ENCODE measurements around the gene DOK6. TPM values are rescaled to one million over a fixed set of nuclear protein-coding genes. Genes with fewer than 3 reads are reported as not detected.

Gene DOK6
- total and polyA plus RNA-seq, 2 donors: 9.0 to 22.6 TPM

- whole genome bisulfite sequencing: 91% methylated on average over 20 of the region's 20 CpGs
- no peak overlapping the region for H3K27ac ChIP-seq (ENCODE audit: low read depth)
- H3K4me3 ChIP-seq (ENCODE audit: low read depth, low read length): no peak overlapping the region
- no peaks in the 10 kb centered on the region for H3K36me3 ChIP-seq (ENCODE audit: insufficient read depth)
- DNase-seq (ENCODE audit: extremely low spot score): no peak
- H3K4me1 ChIP-seq (ENCODE audit: insufficient read depth): no peaks in the 10 kb centered on the region
Observed at GRCh38 chr18:69885841-69886531, 485.3 kb downstream of the DOK6 start.

GRCh38 chr18:69887256-69887655 is 486.6 kb downstream of the DOK6 start:
- Histone ChIP-seq H3K27ac (ENCODE audit: low read depth) (no peak overlapping the region), H3K36me3 (ENCODE audit: insufficient read depth) (no peaks in the 10 kb centered on the region), H3K4me3 (ENCODE audit: low read depth, low read length) (no peak overlapping the region), H3K4me1 (ENCODE audit: insufficient read depth) (no peaks in the 10 kb centered on the region)
- WGBS: 95% methylated on average over 2 of the region's 2 CpGs
- DNase-seq (ENCODE audit: extremely low spot score): no peak

- H3K36me3 ChIP-seq (ENCODE audit: insufficient read depth): no peaks in the 10 kb centered on the region
- no peak overlapping the region for H3K27ac ChIP-seq (ENCODE audit: low read depth)
- H3K4me3 ChIP-seq (ENCODE audit: low read depth, low read length): no peak overlapping the region
- 89% methylated on average over 4 of the region's 4 CpGs for WGBS
- DNase-seq (ENCODE audit: extremely low spot score): no peak
- no peaks in the 10 kb centered on the region for H3K4me1 ChIP-seq (ENCODE audit: insufficient read depth)
Observed at GRCh38 chr18:69889009-69889408, 488.3 kb downstream of the DOK6 start.

GRCh38 chr18:69890558-69890957 is 489.9 kb downstream of the DOK6 start:
- Histone ChIP-seq H3K27ac (ENCODE audit: low read depth) (no peak overlapping the region), H3K4me3 (ENCODE audit: low read depth, low read length) (no peak overlapping the region), H3K36me3 (ENCODE audit: insufficient read depth) (no peaks in the 10 kb centered on the region), H3K4me1 (ENCODE audit: insufficient read depth) (no peaks in the 10 kb centered on the region)
- 93% methylated on average over 1 of the region's 1 CpG for WGBS
- no peak for DNase-seq (ENCODE audit: extremely low spot score)

GRCh38 chr18:69894467-69894866 is 493.8 kb downstream of the DOK6 start:
- Histone ChIP-seq H3K4me1 (ENCODE audit: insufficient read depth) (no peaks in the 10 kb centered on the region), H3K4me3 (ENCODE audit: low read depth, low read length) (no peak overlapping the region), H3K27ac (ENCODE audit: low read depth) (no peak overlapping the region), H3K36me3 (ENCODE audit: insufficient read depth) (no peaks in the 10 kb centered on the region)
- DNase-seq (ENCODE audit: extremely low spot score): no peak
- 92% methylated on average over 2 of the region's 2 CpGs for WGBS

- H3K4me1 ChIP-seq (ENCODE audit: insufficient read depth): no peaks in the 10 kb centered on the region
- H3K36me3 ChIP-seq (ENCODE audit: insufficient read depth): no peaks in the 10 kb centered on the region
- H3K27ac ChIP-seq (ENCODE audit: low read depth): no peak overlapping the region
- H3K4me3 ChIP-seq (ENCODE audit: low read depth, low read length): no peak overlapping the region
- no peak for DNase-seq (ENCODE audit: extremely low spot score)
- 90% methylated on average over 19 of the region's 19 CpGs for WGBS
Observed at GRCh38 chr18:69895066-69896047, 494.7 kb downstream of the DOK6 start.

- H3K4me3 ChIP-seq (ENCODE audit: low read depth, low read length): no peak overlapping the region
- no peak overlapping the region for H3K27ac ChIP-seq (ENCODE audit: low read depth)
- H3K36me3 ChIP-seq (ENCODE audit: insufficient read depth): no peaks in the 10 kb centered on the region
- DNase-seq (ENCODE audit: extremely low spot score): no peak
- H3K4me1 ChIP-seq (ENCODE audit: insufficient read depth): no peaks in the 10 kb centered on the region
- WGBS: 88% methylated on average over 7 of the region's 7 CpGs
Observed at GRCh38 chr18:69897397-69898108, 496.9 kb downstream of the DOK6 start.

GRCh38 chr18:69898241-69898861 is 497.7 kb downstream of the DOK6 start:
- Histone ChIP-seq H3K27ac (ENCODE audit: low read depth) (no peak overlapping the region), H3K4me3 (ENCODE audit: low read depth, low read length) (no peak overlapping the region), H3K36me3 (ENCODE audit: insufficient read depth) (no peaks in the 10 kb centered on the region), H3K4me1 (ENCODE audit: insufficient read depth) (no peaks in the 10 kb centered on the region)
- 78% methylated on average over 11 of the region's 11 CpGs for WGBS
- DNase-seq (ENCODE audit: extremely low spot score): no peak

Data from urinary bladder (tissue), 4 donors.